IPS-NIHi11 (cell line): ENCODE data around the gene TEX36.
"Not testable (repeated sequence)": the region's sequence is repeated elsewhere in the genome, so short reads cannot be mapped to it uniquely, and the experiment has no call there.

Experiments used
- DNase-seq: peaks from one replicate; pipeline ENCODE4 v3.0.0; 2012; ENCODE audit warnings: mixed read lengths, low spot score

Gene TEX36

DNA sequence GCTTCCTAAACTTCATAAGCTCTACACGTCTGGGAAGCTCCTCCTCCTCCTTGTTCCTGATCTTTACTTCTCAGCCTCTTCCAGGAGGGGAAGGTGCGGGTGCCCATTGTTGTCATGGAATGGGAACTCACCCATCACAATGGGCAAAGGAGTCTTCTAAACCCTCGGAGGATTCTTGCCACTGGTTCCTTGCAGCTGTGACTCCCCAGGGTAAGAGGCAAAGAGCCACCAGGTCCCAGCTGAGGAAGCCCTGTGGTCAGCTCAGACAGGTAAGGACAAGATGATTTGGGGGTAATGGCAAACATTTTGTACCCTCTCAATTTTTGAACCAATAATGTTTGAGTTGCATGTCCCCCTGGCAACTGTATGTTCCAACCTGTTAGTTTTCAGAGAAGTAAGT is at the start of gene TEX36:
Gene TEX36, minus strand, starts transcription at position 101 of the 400 bp plus-strand sequence. CDS start 174 bp downstream, outside the sequence.
- DNase-seq: no peak

DNA sequence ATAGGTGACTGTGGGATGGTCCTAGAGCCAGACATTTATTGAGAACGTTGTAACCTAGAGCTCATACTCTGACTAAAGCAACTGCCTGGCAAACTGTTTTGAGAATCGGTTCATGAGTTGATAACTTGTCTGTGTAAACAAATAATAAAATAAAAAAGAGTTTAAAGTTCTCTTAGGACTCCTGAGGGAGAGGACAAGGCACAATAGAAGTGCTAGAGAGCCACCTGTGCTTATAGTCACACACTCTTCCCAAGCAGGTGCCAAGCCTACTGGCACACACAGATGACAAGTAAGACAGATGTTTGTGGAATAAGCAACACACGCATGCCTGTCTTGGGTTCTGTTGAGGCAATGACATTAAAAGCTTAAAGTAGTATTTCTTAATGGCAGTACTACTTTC is 44.5 kb upstream of the TEX36 start:
- no peak for DNase-seq

- DNase-seq: no peak
These were observed 44.0 kb upstream of the TEX36 start for GRCh38 chr10:125726914-125727313.

DNA sequence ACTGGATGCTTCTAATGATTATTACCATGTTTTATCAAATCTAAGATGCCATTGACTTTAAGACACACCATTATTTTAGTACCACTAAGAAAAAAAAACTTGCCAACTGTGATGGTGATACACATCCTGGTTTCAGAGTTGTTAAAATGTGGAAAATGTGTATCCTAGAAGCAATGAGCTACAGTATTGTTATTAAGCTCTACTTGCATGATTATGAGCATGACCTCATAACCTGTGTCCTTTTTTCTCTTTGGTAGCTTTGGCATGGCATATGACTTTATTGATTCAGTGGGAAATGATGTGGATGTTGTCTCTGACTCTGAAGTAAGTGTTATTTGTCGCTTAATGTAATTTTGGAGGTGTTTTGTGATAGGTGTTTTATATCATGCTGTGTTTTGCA is 39.8 kb upstream of the TEX36 start:
- no peak for DNase-seq

DNA sequence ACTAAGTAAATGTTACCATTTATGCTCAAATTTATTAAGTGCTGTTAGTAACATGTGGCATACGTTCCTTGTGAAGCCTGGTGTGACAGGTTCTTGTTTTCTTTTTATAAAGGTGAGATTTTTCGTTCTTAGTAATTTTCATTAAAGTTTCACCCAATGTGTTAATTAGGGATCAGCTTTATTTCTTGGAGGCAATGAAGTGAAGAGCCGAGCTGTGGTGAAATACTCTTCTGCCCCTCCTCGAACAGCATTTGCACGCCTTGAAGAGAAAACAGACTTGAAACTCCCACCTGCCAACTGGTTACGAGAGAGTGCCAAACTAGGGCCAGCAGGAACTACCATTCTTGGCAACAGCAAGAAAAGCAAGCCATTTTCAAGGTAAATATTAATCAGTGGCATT is 38.1 kb upstream of the TEX36 start:
- no peak for DNase-seq

- no peak for DNase-seq
These were observed 37.0 kb upstream of the TEX36 start for GRCh38 chr10:125720002-125720382.

- DNase-seq: peak; percentile 97
These were observed 36.4 kb upstream of the TEX36 start, which contains the start of gene EDRF1 for GRCh38 chr10:125719173-125720001. EDRF1 (plus strand) TSS chr10:125719709; CDS start chr10:125719808, 99 bp downstream.

DNA sequence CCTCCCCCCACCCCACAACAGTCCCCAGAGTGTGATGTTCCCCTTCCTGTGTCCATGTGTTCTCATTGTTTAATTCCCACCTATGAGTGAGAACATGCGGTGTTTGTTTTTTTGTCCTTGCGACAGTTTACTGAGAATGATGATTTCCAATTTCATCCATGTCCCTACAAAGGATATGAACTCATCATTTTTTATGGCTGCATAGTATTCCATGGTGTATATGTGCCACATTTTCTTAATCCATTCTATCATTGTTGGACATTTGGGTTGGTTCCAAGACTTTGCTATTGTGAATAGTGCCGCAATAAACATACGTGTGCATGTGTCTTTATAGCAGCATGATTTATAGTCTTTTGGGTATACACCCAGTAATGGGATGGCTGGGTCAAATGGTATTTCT is 31.8 kb upstream of the TEX36 start:
- DNase-seq: not testable (repeated sequence)

DNA sequence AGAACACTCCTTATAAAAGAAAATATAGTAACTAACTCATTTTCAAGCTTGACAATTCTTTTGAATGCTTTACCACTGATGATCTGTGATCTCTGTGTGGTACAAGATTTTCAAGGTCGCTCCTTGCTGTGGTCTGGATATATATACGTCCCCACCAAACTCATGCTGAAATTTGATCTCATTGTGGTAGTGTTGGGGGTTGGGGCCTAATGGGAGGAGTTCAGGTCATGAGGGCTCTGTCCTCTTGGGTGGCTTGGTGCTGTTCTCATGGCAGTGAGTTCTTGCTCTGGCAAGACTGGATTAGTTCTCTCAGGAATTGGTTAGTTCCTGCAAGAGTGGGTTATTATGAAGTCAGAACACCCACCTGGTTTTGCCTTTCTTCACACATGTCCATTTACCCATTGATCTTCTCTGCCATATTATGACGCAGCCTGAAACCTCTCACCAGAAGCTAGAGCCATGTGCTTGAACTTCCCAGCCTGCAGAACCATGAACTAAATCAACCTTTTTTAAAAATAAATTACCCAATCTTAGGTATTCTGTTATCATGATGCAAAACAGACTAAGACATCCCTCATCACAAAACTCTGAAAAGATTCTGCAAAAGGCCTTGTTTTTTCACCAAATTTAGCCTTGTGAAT is 28.3 kb upstream of the TEX36 start:
- no peak for DNase-seq

DNA sequence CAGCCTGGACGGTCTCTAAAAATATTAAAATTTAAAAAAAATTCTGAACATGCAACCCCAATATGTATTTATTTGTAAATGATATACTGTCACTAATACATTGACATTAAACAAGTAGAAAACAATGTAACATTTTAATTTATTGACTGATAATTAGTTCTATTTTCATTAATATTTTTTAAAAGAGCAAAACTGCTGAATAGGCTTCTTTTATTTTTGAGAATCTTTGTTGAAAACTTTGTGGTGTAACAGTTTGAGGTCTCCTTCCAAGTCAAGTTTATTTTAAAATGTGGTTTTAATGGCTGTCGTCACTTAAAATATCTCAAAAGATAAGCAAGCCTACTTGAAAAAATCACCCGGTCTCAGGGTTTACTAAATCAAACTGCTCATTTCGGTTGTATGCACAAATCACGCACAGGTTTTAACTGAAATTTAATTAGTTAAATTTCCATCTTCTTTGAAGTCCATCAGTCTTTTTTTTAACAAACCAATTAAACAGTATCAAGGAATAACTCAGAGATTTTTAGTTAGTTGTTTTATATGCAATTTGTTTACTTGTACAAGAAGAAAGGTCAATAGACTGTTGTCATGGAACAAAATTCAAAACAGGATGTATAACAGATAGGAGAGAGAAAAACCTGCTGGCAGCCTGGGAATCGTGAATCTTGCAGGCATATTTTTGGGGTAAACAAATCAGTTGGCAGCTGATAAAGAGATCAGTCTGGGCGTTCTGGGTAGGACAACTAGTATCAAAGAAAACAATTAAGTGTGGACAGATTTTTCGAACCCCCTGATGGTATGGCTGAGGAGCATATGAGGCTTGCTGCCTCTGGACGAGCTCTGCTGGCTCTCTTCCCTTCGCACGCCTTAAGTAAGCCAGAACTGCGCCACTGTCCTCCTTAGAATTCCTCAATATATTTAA is 26.9 kb upstream of the TEX36 start:
- no peak for DNase-seq

GRCh38 chr10:125708971-125709503 is 26.1 kb upstream of the TEX36 start:
- no peak for DNase-seq

DNA sequence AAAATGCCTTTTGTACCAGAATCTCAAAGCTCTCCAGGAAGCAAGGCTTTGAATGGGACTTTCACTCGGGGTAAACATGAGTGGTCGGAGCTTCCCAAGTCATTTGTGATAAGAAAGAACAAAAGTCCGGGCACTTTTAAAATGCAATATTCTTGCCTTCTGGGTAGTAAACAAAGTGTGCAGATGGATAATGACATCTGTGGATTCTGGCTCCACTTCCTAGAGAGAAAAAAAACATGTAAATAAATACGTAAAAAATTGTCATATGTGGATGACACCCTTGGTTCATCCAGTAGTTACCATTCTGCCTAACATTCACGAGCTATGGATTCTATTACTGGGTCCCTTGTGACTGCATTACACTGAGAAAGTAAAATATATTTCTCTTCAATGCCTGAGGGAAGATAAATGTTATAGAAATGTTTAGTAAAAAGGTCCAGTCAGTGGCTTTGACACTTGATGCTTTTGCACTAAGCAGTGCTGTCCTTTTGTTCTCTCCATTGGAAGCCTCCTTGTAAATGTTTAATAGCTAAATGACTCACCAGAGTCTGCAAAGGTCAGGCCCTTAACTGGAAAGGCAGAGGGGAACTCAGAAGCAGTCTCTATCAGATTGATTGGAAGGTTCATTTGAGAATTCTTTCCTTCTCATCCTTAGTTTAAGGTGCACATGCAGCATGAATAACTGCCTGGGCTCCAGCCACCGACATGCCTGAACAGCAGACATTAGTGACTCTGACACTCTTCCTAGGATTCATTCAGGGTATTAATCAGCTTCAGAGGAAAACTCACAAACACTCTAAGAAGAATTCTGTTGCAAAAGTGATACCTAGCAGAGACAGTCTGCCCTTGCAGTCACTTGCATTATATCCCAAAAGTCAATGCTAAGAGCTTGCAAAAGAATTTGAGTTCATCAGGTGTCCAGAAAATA is 24.8 kb upstream of the TEX36 start:
- DNase-seq: no peak

DNA sequence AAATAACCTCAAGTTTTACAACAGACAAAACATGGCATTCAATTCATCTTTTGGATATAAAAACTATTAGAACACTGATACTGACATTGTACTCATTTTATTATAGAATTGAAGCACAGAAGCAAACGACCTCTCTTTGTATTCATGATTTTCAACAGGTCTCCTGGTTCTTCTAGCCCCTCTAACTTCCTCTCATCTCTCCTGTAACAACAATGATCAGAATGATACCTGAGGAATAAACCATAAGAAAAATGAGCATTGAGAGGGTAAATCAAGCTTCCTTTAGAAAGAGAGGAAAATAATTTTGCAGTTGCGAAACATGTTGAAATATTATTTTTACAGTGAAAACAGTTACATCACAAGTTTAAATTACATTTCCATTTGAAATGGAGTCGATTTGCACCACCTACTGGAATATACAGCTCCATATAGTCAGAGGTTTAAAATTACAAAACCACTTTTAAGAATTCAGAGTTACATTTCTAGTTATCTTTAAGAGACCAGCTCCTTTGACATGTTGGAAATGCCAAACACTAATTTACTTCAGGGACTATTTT is 17.5 kb upstream of the TEX36 start:
- no peak for DNase-seq

- no peak for DNase-seq
These were observed 16.7 kb upstream of the TEX36 start for GRCh38 chr10:125699562-125700143.

DNA sequence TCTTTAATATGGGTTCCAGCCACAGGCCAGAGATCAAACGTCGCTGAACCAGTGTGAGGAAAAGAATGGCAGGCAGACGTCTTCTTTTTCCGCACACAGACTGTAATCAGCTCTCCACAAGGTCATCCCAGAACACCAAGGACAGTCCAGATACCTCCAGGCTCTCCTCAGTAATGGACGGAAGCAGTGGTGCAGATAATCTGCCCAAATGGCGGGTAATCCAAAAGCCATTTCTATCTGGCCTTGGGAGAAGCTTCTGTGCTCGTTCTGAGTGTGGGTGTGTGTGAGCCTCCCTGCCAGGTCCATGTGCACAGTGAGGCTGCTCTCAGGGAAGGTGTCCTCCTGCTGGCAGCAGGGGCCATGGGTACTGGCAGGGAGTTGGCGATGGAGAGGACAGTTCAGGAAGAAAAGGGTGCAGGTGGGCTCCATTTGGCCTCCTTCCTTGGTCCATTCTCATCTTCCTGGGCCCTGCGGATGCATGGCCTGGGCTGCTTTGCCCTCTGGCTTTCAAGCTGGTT is 15.6 kb upstream of the TEX36 start:
- DNase-seq: no peak

GRCh38 chr10:125696884-125697283 is 13.9 kb upstream of the TEX36 start:
- not testable (repeated sequence) for DNase-seq

DNA sequence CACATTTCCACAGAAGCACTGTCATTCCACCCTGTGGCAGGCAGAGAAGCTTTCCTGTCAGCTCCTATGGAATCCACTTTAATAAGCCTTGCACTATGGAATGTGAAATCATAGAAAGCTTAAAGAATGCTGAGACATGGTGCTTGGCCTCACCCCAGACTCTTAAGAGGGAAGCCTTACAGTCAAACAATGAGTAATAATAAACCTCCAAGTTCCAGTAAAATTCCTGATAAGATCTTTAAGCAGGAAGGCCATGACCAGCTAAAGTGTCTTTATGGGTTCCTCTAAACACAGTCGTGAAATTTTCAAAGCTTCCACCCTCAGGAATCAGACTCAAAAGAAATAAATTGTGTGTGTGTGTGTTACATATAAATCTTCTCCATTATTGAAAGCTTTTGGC is 11.9 kb upstream of the TEX36 start:
- DNase-seq: no peak

DNA sequence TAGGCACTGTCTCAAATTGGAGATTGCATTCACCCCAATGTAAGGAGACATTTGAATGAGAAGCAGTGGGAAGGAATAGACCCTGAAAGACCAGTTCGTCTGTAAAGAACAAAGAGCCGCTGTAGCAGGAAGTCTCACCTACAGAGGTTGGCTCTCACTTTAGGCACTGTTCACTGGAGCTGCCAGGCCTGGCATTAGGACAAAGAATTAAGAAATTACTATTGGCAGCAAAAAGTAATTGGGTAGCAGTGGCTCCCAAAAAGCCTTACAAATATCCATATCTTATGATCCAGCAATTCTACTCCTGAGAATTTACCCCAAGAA is 10.5 kb upstream of the TEX36 start:
- DNase-seq: peak; percentile 37

DNA sequence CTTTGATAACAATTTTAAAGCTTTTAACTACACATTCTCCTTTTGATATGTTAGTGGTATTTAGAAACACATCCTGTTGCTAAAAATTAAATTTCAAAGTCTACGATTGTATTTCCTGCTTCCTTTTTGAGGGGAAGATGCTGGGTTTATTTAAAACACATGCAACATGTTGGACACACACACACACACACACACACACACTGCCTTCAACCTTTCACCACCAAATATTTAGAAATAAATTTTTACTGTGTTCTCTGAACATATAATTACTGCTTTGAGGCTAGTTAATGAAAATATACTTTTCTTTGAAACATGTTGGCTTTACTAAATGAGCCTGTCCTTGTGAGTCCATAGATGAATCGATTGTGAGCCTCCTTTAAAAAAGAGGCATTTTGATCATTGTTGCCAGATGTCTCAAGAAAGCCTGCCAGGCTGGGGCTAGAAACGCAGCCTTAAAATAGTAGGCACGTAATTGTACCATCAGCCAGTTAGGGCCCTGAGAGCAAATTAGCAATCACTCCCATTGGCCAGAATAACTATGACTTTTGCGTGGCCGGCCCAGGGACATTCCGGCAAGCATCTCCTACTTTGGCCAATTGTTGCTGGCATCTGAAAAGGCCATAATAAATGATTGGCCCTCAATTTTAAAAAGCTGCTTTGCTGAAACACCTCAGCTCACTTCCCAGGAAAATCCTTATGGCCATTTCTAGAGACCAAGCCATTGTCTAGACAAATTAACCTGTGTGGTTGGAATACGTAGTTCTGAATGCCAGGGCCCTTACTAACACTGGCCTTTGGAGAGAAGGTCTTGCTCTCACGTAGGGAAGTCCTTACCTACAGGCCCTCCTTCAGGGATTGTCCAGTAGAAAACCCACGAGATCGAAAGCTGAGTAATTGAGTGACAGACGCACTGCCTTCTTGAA is 9.9 kb upstream of the TEX36 start:
- no peak for DNase-seq
